ENCODE data around the gene MYH16.
"Not testable (repeated sequence)": the region's sequence is repeated elsewhere in the genome, so short reads cannot be mapped to it uniquely, and the experiment has no call there.

Gene MYH16

DNA sequence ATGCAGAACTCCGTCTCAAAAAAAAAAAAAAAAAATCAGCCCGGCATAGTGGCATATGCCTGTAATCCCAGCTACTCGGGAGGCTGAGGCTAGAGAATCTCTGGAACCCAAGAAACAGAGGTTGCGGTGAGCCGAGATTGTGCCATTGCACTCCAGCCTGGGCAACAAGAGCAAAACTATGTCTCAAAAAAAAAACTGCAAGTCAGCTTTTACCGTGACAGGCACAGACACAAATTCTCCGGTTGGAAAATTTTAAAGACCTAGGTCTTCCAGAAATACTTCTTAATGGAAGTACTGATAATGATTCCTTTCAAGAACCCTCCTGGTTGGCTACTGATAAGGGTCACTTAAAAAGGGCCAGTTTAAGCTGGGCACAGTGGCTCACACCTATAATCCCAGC, 82.5 kb downstream of the MYH16 start:
- in situ Hi-C loops (cut with HindIII; ENCODE audit: low pct_unique_long_range_greater_than_20kb, low sequenced_read_pairs) = no loop called here
- DNase-seq (ENCODE audit: low read depth in 1 of 2, low spot score in 1 of 2) = no peak
- no peak for TF ChIP-seq JUND (IDR thresholded peaks at IDR 0.05; ENCODE audit: low read depth)

DNA sequence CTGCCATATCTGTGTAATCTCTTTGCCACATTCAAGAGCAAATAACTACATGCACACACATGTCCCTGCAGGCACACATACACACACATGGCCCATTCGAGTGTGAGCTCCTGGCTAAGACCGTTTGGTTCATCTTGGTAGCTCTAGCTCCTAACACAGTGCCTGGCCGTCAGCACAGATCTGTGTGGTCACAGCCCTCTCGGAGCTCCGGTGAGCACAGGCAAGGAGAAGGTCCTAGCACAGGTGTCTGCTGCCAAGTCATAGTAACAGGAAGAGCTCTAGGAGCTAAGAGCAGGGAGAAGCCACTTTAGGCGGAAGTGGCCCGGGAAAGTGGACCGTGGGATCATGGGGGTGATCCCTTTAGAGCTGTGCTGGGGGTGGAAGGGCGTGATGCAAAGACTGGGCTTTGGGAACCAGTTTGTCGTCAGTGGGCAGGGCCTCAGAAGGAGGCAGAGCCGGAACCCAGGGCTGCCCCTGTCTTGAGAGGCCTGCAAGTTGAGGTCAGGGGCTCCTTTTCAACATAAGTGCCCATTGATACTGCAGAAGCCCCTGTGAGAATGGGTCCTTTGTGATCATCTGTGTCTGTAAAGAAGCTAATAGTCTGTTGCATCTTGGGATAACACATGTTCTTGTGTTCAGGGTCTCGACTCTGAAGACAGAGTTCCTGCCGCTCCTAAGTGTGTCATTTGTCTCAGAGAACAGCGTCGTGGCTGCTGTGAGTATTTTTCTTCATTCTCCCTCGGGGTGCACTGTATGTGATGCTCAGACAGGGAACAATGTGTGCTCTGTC, 85.3 kb downstream of the MYH16 start:
- DNase-seq (ENCODE audit: low read depth in 1 of 2, low spot score in 1 of 2) = no peak
- in situ Hi-C loops (cut with HindIII; ENCODE audit: low pct_unique_long_range_greater_than_20kb, low sequenced_read_pairs) = no loop called here
- TF ChIP-seq JUND (IDR thresholded peaks at IDR 0.05; ENCODE audit: low read depth) = no peak

DNA sequence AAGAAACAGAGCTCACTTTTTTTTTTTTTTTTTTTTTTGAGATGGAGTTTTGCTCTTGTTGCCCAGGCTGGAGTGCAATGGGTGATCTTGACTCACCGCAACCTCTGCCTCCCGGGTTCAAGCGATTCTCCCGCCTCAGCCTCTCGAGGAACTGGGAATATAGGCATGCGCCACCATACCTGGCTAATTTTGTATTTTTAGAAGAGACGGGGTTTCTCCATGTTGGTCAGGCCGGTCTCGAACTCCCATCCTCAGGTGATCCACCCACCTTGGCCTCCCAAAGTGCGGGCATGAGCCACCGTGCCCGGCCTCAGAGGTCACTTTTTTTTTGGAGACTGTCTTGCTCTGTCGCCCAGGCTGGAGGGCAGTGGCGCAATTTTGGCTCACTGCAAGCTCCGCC, 85.9 kb downstream of the MYH16 start:
- DNase-seq (ENCODE audit: low read depth in 1 of 2, low spot score in 1 of 2); in situ Hi-C loops (cut with HindIII; ENCODE audit: low pct_unique_long_range_greater_than_20kb, low sequenced_read_pairs): not testable (repeated sequence)

DNA sequence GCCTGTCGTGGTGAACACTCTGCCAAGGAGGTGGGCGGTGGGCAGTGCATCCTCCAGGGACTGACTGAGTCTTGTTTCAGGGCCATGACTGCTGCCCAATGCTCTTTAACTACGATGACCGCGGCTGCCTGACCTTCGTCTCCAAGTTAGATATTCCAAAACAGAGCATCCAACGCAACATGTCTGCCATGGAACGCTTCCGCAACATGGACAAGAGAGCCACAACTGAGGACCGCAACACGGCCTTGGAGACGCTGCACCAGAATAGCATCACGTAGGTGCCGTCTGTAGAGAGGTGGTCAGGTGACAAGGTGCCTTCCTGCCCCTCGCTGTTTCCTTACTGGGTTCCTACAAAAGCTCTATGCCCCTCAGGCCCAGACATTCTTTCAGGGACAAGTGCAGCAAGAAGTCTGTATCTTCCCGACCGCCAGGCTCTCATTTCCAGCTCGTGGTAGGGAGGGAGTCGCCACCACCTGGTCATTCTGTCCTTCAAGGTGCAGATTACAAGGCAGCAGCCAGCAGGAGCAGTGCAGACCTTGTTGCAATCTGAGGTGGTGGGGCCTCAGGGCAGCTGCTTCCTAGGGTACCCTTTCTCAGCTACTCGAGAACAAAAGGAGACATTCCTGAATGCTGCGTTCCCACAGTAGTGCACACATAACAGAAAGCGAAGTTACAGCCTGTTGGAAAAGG, 87.0 kb downstream of the MYH16 start:
- TF ChIP-seq JUND (IDR thresholded peaks at IDR 0.05; ENCODE audit: low read depth) = no peak
- no peak for DNase-seq (ENCODE audit: low read depth in 1 of 2, low spot score in 1 of 2)
- in situ Hi-C loops (cut with HindIII; ENCODE audit: low pct_unique_long_range_greater_than_20kb, low sequenced_read_pairs) = no loop called here

Data from T47D (cell line).